AG08396 (cell line): ENCODE measurements around the gene SLC47A2.
"Not testable (repeated sequence)": the region's sequence is repeated elsewhere in the genome, so short reads cannot be mapped to it uniquely, and the experiment has no call there.

Experiments
- DNase-seq: peaks from one replicate; pipeline ENCODE4 v3.0.0; 2012; ENCODE audit warnings: low spot score, mixed read lengths

The SLC47A2 gene

GRCh38 chr17:19706791-19707727 lies 9.3 kb downstream of the SLC47A2 start:
- DNase-seq = peak; percentile 16

- no peak for DNase-seq
These were observed 10.3 kb downstream of the SLC47A2 start for GRCh38 chr17:19705771-19706770.

- DNase-seq = no peak
These were observed 11.2 kb downstream of the SLC47A2 start for GRCh38 chr17:19705201-19705600.

GRCh38 chr17:19703828-19704613 lies 12.4 kb downstream of the SLC47A2 start:
- no peak for DNase-seq

- DNase-seq = peak; percentile 17
These were observed 13.1 kb downstream of the SLC47A2 start for GRCh38 chr17:19703106-19703827.

GRCh38 chr17:19702217-19702641 lies 14.2 kb downstream of the SLC47A2 start:
- DNase-seq = no peak

GRCh38 chr17:19686400-19687090 lies 29.8 kb downstream of the SLC47A2 start:
- no peak for DNase-seq

- not testable (repeated sequence) for DNase-seq
These were observed 31.3 kb downstream of the SLC47A2 start for GRCh38 chr17:19684909-19685580.

- DNase-seq = no peak
These were observed 33.3 kb downstream of the SLC47A2 start for GRCh38 chr17:19683117-19683516.

- DNase-seq = no peak
These were observed 37.6 kb downstream of the SLC47A2 start for GRCh38 chr17:19678581-19679453.

- DNase-seq = no peak
These were observed 38.5 kb downstream of the SLC47A2 start for GRCh38 chr17:19677736-19678379.

GRCh38 chr17:19676896-19677295 lies 39.5 kb downstream of the SLC47A2 start:
- no peak for DNase-seq

GRCh38 chr17:19673623-19674022 lies 42.8 kb downstream of the SLC47A2 start:
- DNase-seq = no peak

GRCh38 chr17:19672009-19672750 lies 44.2 kb downstream of the SLC47A2 start:
- DNase-seq = peak; percentile 21

GRCh38 chr17:19671433-19671832 lies 45.0 kb downstream of the SLC47A2 start:
- DNase-seq = no peak

GRCh38 chr17:19670908-19671307 lies 45.5 kb downstream of the SLC47A2 start:
- no peak for DNase-seq

- not testable (repeated sequence) for DNase-seq
These were observed 46.7 kb downstream of the SLC47A2 start for GRCh38 chr17:19669680-19670079.

- DNase-seq = no peak
These were observed 51.6 kb downstream of the SLC47A2 start for GRCh38 chr17:19664821-19665181.
